Measurements from ENCODE around the gene ZC3H10. TPM values are rescaled to one million over a fixed set of nuclear protein-coding genes. Genes with fewer than 3 reads are reported as not detected.
"Not testable (repeated sequence)": the region's sequence is repeated elsewhere in the genome, so short reads cannot be mapped to it uniquely, and the experiment has no call there.

ZC3H10 gene
- total RNA-seq, 1 donor from 2014 or later, result 5.8 TPM

DNA sequence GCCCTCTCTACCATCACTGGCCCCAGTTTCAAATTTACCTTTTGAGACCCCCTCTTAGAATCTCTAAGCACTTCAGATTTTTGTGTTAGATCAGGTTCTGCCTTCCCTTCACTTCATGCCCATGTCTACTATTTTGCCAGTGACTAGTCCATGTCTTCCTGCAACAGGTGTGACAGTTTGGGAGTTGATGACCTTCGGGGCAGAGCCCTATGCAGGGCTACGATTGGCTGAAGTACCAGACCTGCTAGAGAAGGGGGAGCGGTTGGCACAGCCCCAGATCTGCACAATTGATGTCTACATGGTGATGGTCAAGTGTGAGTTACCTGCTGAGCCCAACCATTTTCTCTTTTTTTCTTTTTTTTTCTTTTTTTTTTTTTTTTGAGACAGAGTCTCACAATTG lies 19.5 kb upstream of the ZC3H10 start:
- no peak for DNase-seq
- ATAC-seq (ENCODE audit: poor library complexity), result no peak
- intact Hi-C loops (cut with DNase I), result no loop called here

DNA sequence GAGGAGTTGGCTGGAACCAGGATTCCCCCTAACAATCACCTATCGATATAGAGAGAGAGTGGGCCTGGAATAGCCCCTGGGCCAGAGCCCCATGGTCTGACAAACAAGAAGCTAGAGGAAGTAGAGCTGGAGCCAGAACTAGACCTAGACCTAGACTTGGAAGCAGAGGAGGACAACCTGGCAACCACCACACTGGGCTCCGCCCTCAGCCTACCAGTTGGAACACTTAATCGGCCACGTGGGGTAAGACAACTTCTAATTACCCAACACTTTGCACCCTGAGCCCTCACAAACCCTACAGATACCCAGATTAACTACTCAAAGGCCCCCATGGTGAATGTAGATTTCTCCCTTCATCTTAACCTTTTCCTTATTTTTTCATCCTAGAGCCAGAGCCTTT lies 18.3 kb upstream of the ZC3H10 start:
- intact Hi-C loops (cut with DNase I), result no loop called here
- DNase-seq (no peak), ATAC-seq (ENCODE audit: poor library complexity) (no peak)

DNA sequence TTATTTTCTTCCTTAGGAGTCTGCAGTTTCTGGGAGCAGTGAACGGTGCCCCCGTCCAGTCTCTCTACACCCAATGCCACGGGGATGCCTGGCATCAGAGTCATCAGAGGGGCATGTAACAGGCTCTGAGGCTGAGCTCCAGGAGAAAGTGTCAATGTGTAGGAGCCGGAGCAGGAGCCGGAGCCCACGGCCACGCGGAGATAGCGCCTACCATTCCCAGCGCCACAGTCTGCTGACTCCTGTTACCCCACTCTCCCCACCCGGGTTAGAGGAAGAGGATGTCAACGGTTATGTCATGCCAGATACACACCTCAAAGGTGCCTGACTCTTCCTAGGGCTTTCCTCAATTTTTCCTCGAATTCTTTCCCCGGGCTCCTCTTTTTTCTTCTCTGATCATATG lies 17.0 kb upstream of the ZC3H10 start:
- no peak for DNase-seq
- no peak for ATAC-seq (ENCODE audit: poor library complexity)
- intact Hi-C loops (cut with DNase I), result no loop called here

DNA sequence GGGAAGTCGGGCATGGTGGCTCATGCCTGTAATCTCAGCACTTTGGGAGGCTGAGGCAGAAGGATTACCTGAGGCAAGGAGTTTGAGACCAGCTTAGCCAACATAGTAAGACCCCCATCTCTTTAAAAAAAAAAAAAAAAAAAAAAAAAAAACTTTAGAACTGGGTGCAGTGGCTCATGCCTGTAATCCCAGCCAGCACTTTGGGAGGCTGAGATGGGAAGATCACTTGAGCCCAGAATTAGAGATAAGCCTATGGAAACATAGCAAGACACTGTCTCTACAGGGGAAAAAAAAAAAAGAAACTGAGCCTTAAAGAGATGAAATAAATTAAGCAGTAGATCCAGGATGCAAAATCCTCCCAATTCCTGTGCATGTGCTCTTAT lies 15.4 kb upstream of the ZC3H10 start:
- intact Hi-C loops (cut with DNase I), result no loop called here
- no peak for DNase-seq
- ATAC-seq (ENCODE audit: poor library complexity), result no peak

DNA sequence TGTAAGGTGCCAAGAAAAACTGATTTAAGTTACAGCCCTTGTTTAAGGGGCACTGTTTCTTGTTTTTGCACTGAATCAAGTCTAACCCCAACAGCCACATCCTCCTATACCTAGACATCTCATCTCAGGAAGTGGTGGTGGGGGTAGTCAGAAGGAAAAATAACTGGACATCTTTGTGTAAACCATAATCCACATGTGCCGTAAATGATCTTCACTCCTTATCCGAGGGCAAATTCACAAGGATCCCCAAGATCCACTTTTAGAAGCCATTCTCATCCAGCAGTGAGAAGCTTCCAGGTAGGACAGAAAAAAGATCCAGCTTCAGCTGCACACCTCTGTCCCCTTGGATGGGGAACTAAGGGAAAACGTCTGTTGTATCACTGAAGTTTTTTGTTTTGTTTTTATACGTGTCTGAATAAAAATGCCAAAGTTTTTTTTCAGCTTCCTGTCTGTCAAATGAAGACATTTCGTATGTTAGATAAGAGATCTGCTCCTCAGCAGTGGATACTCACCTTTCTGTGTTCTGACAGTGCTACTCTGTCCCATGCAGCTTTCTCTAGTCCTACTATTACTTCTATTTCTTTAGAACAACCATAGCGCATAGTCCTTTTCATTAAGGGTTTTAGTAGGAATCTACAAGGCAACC lies 14.9 kb upstream of the ZC3H10 start:
- DNase-seq (no peak), ATAC-seq (ENCODE audit: poor library complexity) (no peak)
- intact Hi-C loops (cut with DNase I), result no loop called here

DNA sequence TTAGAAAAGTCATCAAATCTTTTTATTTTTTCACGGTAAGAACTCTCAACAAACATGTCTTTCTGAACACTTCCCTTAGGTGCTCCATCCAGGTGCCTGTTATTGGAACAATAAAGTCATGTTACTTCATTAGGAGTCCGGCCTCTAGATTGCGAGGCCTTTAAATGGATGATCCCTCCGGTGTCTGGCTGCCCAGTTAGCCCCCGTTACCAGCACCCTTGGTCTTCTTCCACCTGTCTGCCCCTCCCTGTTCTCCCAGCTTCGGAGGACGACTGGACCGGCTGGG lies 14.3 kb upstream of the ZC3H10 start:
- DNase-seq (no peak), ATAC-seq (ENCODE audit: poor library complexity) (no peak)
- intact Hi-C loops (cut with DNase I), result no loop called here

DNA sequence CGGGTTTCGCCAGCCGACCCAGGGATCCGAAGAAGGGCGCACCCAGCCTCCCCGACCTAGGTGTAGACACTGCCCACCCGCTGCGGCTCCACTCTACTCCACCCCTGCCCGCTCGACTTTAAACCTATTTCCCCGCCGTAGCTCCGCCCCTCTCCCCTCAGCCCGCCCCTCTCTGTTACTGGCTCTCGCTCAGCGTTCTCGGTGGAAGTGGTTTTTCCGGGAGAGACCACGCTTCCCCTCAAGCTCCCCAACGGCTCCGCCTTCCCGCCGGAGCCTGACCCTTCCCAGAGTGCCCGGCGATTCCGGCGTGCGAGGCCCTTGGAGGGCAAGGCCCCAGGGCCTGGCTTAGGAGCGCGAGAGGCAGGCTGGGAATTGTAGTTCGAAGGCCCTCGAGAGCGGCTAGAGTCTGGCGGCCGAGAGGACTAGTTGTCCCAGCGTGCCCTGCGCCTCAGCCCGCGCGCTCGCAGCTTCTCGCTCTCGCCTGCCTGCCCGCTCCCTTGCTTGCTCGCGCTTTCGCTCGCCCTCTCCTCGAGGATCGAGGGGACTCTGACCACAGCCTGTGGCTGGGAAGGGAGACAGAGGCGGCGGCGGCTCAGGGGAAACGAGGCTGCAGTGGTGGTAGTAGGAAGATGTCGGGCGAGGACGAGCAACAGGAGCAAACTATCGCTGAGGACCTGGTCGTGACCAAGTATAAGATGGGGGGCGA lies 13.8 kb upstream of the ZC3H10 start, which contains the start of gene PA2G4:
TSS of gene PA2G4 (plus strand) at position 451 of the 706 bp plus-strand sequence. CDS start at position 630, 179 bp downstream.
- intact Hi-C loops (cut with DNase I), result no loop called here
- DNase-seq (peak; percentile 98), ATAC-seq (ENCODE audit: poor library complexity) (peak; percentile 98)

DNA sequence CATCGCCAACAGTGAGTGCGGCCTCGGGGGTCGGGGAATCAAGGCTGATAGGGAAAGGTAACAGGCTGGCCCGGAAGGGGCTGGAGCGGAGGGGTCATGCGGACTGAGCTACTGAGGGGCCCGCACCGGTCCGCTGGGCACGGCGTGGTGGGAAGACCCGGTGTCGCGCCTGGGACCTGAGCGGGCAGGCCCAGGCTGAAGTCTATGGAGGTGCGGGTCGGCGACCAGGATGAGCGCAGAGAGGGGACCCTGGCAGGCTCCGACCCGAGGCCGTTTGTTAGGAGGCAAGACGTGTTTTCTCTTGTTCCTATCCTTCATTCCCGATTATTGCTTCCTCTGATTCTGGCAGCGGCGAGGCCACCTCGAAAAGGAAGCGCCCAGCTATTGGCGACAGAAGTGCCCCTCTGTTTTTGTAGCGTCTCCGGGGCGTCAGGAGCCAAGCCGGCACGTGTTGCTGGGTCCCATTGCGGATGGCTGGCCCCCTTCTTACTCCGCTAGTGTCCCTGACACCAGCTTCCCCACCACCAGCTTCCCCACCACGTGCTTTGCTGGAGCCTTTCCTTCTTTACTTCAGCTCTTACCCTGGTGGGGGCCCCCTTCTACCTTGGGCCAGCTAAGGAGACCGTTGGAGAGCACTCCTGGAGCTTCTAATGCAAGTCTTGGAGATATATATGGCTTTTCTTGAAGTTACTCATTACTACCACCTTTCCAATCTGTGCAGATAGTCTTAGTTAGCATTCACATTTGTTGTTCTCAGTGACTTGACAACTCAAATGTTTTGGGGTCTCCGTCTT lies 13.1 kb upstream of the ZC3H10 start:
- intact Hi-C loops (cut with DNase I), result no loop called here
- DNase-seq (peak; percentile 64), ATAC-seq (ENCODE audit: poor library complexity) (peak; percentile 28)

DNA sequence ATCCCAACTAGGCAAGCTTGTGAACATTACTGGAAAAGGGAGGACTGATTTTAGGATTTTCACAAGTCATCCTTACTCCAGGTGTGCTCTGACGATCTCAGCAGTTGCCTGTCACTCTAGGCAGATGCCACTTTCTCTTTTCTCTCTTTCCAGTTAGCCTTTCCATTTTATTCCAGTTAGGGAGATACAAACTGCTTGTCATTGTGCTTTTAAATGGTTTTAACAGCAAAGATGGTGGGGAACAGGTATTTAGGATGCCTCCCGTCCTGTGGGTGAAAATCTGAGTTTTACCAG lies 12.5 kb upstream of the ZC3H10 start:
- DNase-seq (no peak), ATAC-seq (ENCODE audit: poor library complexity) (no peak)
- intact Hi-C loops (cut with DNase I), result no loop called here

DNA sequence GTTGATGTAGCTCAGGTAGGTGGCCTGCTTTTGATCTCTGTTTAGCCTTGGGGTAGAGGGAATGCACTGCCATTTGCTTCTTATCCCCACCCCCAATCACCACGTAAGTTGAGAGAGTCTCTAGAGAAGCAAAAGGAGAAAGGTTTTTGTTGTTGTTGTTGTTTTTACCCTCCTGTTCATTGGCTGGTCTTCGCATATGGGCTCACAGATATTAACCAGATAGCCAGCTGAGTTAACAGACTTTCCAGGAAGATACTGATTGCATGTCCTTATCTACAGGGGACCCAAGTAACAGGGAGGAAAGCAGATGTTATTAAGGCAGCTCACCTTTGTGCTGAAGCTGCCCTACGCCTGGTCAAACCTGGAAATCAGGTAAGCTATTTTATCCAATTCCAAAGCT lies 10.8 kb upstream of the ZC3H10 start:
- intact Hi-C loops (cut with DNase I), result no loop called here
- no peak for DNase-seq
- ATAC-seq (ENCODE audit: poor library complexity), result no peak

DNA sequence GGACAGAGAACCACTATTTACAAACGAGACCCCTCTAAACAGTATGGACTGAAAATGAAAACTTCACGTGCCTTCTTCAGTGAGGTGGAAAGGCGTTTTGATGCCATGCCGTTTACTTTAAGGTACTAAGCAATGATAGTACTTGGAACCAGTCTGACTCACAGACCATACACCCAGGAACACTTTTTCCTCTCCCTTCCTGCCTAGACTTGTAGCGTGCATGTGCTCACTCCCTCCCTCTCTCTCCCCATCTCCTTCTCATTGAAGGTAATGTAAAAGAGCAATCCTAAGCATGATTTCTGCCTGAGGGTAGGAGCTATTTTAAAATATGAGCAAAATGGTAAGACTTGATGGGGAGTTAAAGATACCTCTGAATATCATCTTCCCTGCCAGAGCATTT lies 7.5 kb upstream of the ZC3H10 start:
- DNase-seq (no peak), ATAC-seq (ENCODE audit: poor library complexity) (no peak)
- intact Hi-C loops (cut with DNase I), result no loop called here

DNA sequence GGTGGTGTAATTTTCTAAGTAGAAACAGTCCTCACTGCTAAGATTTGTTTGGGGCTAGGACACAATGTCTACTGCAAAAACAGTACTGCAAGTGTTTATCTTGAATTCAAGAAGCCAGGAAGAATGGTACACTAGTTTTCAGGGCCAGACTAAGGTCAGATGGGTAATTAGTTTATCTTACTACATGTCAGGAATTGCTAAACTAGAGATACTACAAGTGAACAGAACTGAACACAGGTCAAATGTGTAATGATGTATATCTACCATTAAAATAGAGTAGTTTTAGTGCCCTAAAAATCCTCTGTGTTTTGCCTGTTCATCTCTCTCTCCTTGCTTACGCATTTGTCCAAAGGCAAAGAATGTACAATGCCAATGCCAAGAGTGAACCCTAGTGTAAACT lies 4.0 kb upstream of the ZC3H10 start:
- intact Hi-C loops (cut with DNase I), result no loop called here

DNA sequence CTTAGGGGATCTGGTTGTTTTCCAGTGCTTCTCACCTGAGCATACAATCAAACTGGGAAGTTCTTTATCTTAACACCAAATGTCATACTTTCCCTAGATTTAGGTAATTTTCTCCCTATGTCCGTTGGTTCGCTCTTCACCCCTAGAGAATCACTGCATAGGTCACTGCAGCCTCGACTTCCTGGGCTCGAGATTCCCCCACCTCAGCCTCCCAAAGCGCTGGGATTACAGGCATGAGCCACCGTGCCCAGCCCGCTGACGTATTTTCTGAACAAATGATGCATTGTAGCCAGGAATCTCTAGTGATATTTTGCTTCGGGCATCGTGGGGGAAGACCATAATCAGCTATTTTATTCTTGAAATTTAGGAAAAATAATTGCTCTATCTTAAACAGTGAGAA lies 2.7 kb upstream of the ZC3H10 start:
- no peak for ATAC-seq (ENCODE audit: poor library complexity)
- intact Hi-C loops (cut with DNase I), result loop anchor here (5.0 kb wide), 1 partner anchor 42 kb away; the partner anchor contains the start of gene MYL6
- DNase-seq, result no peak

More for the DNA sequence above, 4.0 kb upstream of the ZC3H10 start:
- no peak for DNase-seq
- no peak for ATAC-seq (ENCODE audit: poor library complexity)

DNA sequence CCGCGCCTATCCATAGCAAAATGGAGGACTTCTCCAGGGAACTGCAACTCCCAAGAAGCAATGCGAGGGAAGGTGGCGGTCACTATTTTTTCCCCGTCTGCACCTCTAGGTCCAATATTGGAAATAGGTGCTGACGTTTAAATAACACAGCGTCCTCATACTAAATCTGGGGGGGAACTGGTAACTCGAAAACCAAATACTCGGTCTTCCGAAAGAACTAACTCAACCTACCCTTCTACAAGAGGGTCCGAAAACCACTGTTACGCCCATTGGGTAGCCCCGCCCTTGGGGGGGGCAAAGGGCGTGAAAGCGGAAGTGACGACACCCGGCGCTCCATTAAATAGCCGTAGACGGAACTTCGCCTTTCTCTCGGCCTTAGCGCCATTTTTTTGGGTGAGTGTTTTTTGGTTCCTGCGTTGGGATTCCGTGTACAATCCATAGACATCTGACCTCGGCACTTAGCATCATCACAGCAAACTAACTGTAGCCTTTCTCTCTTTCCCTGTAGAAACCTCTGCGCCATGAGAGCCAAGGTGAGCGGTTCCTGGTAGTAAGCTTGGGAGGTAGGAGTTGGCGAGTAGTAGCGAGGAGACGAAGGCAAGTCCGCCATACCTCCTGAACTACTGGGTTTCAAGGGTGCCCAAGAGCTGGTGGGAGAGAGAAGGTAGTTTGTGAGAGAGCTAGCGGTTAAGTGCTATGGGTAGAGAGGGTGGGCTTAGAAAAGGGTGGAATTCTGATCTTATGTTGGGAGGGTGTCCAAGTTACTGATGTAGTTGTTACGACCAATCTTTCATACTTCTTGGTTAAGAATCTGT lies 1.6 kb upstream of the ZC3H10 start, which contains the start of gene RPL41:
TSS of gene RPL41 (plus strand) at position 367 of the 815 bp plus-strand sequence.
- ATAC-seq (ENCODE audit: poor library complexity), result peak; percentile 81
- intact Hi-C loops (cut with DNase I), result loop anchor here (5.0 kb wide), 1 partner anchor 41 kb away; the partner anchor contains the start of gene MYL6
- DNase-seq, result peak; percentile 97

DNA sequence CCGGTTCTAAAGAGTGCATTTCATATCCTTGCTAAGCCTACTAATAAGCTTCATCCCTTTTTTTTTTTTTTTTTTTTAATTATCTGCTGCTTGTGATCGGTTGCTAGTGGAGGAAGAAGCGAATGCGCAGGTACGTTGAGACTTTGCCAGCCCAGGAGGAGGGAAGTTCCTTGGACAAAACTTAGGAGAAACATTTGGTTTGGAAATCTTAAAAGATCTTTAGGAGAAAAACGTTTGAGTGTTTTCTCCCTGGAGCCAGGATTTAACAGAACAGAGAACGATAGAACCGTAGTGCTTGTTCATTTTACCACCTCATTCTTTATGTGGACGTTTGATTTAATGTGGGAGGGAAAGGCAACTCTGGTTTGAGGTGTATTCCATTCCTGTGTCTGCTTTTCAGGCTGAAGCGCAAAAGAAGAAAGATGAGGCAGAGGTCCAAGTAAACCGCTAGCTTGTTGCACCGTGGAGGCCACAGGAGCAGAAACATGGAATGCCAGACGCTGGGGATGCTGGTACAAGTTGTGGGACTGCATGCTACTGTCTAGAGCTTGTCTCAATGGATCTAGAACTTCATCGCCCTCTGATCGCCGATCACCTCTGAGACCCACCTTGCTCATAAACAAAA lies 872 bp upstream of the ZC3H10 start:
- intact Hi-C loops (cut with DNase I), result loop anchor here (5.0 kb wide), 1 partner anchor 40 kb away; the partner anchor contains the start of gene MYL6
- DNase-seq; ATAC-seq (ENCODE audit: poor library complexity): not testable (repeated sequence)

DNA sequence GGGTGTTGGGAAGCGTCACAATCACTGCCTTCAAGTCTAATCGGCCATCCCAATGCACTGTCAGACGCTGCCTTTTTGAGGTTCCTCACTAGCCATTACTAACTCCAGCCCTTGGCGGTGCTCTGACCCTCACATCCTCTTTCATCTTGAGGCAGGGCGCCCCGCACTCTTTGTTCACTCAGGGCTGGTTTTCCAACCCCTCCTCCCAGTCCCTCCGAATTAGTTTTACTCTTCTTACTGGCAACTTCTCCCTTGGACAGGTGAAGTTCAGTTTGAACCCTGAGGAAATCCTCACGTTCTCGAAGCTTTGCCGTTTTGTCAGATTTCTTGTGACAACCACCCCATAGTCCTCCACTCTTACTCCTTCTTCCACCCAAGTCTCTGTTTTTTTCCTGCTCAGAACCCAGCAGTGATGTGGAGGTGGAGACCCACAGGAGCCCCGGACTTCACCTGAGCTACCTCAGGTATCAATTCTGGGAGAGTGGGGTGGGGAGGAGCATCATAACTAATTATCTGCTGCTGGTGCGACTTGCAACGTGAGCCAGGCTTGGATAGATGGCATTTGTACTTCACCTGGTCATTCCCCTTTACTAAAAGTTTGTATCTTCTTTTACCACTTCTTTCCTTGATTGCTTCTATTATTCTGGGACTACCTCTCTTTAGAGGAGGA lies 757 bp downstream of the ZC3H10 start:
- DNase-seq (no peak), ATAC-seq (ENCODE audit: poor library complexity) (no peak)
- intact Hi-C loops (cut with DNase I), result loop anchor here (2.0 to 5.0 kb wide), 3 partner anchors 38 to 104 kb away; partner anchors contain the start of genes MYL6 and SMARCC2

DNA sequence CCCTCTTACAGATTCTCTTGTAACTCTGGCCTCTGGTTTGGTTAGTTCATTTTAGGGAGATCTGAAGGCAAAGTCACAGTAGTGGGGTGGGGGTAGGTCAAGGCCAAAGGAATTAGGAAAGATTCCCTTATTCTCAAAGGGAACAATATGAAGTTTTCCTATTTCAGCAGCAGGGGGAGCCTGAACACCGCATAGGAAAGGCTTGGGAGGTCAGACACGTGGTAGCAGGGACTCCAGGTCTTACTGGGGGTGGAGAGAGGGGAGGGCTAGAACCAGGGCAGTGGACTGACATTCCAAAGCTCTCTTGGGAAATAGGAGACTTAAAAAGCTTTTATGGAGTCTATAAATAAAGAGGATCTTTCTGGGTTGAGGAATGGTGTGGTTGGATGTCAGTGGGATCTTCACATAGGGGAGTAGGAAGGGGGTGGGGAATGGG lies 1.3 kb downstream of the ZC3H10 start:
- peak; percentile 51 for ATAC-seq (ENCODE audit: poor library complexity)
- intact Hi-C loops (cut with DNase I), result loop anchor here (2.0 to 5.0 kb wide), 3 partner anchors 38 to 103 kb away; partner anchors contain the start of genes MYL6 and SMARCC2
- peak; percentile 65 for DNase-seq

Measured in Right ventricle myocardium superior (tissue), 1 donor.